ENCODE data around the gene SYPL2.

SYPL2 gene

DNA sequence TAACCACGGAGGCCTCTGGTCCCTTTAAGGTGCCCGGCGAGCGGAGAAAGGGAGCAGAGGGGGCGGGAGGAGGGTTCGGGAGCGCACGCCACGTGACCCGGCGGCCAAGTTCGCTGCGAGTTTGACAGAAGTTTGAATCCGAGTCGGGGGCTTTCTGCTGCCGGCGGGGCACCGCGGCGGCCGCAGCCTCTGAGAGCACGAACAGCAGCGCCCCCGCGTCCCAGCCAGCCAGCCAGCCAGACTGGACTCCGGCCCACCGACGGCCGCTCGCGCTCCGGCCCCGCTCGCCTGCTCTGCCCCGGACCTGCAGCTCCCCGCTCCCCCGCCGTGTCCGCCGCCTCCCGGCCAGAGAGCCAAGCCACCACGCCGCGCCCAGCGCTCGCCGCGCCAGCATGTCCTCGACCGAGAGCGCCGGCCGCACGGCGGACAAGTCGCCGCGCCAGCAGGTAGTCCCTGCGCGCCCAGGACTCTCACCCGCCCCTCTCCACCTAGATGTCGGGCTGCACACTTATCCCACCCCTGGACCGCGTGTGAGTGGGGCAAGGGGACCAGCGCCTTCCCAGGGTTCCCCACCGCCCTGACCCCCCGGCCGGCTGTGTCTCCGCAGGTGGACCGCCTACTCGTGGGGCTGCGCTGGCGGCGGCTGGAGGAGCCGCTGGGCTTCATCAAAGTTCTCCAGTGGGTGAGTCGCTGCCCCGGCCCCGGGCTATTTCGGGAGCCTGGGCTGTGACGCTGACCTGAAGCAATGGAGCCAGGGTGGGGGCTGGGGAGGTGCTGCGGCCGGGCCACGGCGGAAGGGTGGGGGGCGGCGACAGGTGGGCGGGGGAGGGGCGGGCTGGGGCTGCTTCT lies at the start of gene SYPL2:
Gene SYPL2 (plus strand): TSS at position 95 of the 849 bp plus-strand sequence. CDS start 298 bp downstream, at position 393.
- peaks cover 14% of the 10 kb centered on the region for H3K4me1 ChIP-seq (ENCODE audit: control insufficient read depth, insufficient read depth, low read length)
- no peaks in the 10 kb centered on the region for H3K36me3 ChIP-seq (ENCODE audit: control insufficient read depth, insufficient read depth, low read length)
- H3K4me3 ChIP-seq (ENCODE audit: low read depth, low read length), result peak within 1 kb of the TSS; percentile 72
- no peaks in the 10 kb centered on the region for H3K9me3 ChIP-seq (ENCODE audit: control insufficient read depth, insufficient read depth, low read length)
- H3K9ac ChIP-seq (ENCODE audit: low read depth, low read length), result no peak within 1 kb of the TSS
- H3K27me3 ChIP-seq (ENCODE audit: control insufficient read depth, insufficient read depth, low read length), result peaks cover 39% of the 10 kb centered on the region

- Histone ChIP-seq H3K27me3 (ENCODE audit: control insufficient read depth, insufficient read depth, low read length) (no peaks in the 10 kb centered on the region), H3K9ac (ENCODE audit: low read depth, low read length) (no peak overlapping the region), H3K9me3 (ENCODE audit: control insufficient read depth, insufficient read depth, low read length) (no peaks in the 10 kb centered on the region), H3K4me1 (ENCODE audit: control insufficient read depth, insufficient read depth, low read length) (no peaks in the 10 kb centered on the region), H3K36me3 (ENCODE audit: control insufficient read depth, insufficient read depth, low read length) (peaks cover 4% of the 10 kb centered on the region), H3K4me3 (ENCODE audit: low read depth, low read length) (no peak overlapping the region)
Measured at GRCh38 chr1:109423498-109423897, 42.8 kb upstream of the SYPL2 start.

DNA sequence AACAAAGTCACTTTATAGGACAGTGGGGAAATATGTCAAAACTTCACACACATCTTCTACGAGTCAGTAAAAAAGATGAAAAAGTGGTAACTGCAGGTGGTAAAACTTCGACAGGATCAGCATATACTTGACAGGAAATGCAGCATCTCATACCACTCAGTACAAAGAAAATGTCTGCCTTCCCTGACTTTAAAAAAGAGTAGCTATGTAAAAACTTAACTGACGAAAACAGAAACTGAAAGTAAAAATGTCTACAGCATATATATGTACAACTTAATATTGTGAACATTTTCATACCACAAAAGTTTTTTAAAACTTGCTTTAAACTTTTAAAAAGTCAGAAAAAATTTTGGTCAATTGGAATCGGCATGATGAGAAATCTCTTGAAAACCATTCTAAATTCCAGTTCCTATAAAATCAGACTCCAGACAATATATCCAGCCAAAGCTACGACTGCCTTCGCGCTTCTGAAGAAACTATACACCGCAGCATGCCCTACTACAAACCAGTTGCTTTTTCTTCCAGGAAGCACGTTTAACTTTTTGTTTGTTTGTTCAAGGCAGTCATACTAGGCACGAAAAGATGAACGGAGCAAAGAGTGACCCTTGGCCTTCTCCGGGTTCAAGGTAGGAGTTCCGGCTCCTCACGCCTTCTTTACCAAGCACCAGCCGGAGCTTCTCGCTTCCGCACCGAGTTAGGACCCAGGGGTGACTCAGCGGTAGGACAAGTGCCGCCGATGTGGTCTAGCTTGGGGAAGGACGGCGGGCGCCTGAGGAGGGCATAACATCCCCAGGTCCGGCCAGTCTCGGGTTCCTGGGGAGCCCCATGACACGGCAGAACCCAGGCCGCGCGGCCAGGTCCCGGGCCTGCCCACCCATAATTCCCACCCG lies 40.7 kb upstream of the SYPL2 start:
- Histone ChIP-seq H3K4me1 (ENCODE audit: control insufficient read depth, insufficient read depth, low read length) (no peaks in the 10 kb centered on the region), H3K9me3 (ENCODE audit: control insufficient read depth, insufficient read depth, low read length) (no peaks in the 10 kb centered on the region), H3K36me3 (ENCODE audit: control insufficient read depth, insufficient read depth, low read length) (peaks cover 4% of the 10 kb centered on the region)

GRCh38 chr1:109426281-109427170 lies 39.8 kb upstream of the SYPL2 start, which contains the start of gene PSMA5:
TSS of gene PSMA5 (minus strand) at chr1:109426448. CDS start at chr1:109426330, 118 bp downstream.
- H3K4me3 ChIP-seq (ENCODE audit: low read depth, low read length), result peak within 1 kb of the TSS; percentile 68
- no peaks in the 10 kb centered on the region for H3K9me3 ChIP-seq (ENCODE audit: control insufficient read depth, insufficient read depth, low read length)
- H3K36me3 ChIP-seq (ENCODE audit: control insufficient read depth, insufficient read depth, low read length), result no peaks in the 10 kb centered on the region
- H3K27me3 ChIP-seq (ENCODE audit: control insufficient read depth, insufficient read depth, low read length), result no peaks in the 10 kb centered on the region
- H3K4me1 ChIP-seq (ENCODE audit: control insufficient read depth, insufficient read depth, low read length), result no peaks in the 10 kb centered on the region
- H3K9ac ChIP-seq (ENCODE audit: low read depth, low read length), result peak within 1 kb of the TSS; percentile 70

More for the DNA sequence above, 40.7 kb upstream of the SYPL2 start:
- Histone ChIP-seq H3K9ac (ENCODE audit: low read depth, low read length) (peak overlapping the region; percentile 47), H3K4me3 (ENCODE audit: low read depth, low read length) (peak overlapping the region; percentile 68), H3K27me3 (ENCODE audit: control insufficient read depth, insufficient read depth, low read length) (no peaks in the 10 kb centered on the region)

DNA sequence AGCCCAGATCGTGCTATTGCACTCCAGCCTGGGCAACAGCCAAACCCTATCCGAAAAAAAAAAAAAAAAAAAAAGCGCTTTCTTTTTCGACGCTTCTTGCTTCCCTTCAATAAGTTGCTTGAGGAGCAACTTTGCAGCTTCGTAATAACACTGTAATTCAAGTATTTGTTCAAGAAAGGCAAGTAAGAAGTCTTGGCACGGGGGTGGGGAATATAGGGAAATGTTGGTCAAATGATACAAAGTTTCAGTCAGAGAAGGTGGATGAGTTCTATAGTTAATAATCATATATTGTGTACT lies 39.2 kb upstream of the SYPL2 start:
- Histone ChIP-seq H3K36me3 (ENCODE audit: control insufficient read depth, insufficient read depth, low read length) (no peaks in the 10 kb centered on the region), H3K9me3 (ENCODE audit: control insufficient read depth, insufficient read depth, low read length) (no peaks in the 10 kb centered on the region), H3K27me3 (ENCODE audit: control insufficient read depth, insufficient read depth, low read length) (no peaks in the 10 kb centered on the region), H3K4me1 (ENCODE audit: control insufficient read depth, insufficient read depth, low read length) (no peaks in the 10 kb centered on the region), H3K9ac (ENCODE audit: low read depth, low read length) (peak overlapping the region; percentile 70), H3K4me3 (ENCODE audit: low read depth, low read length) (peak overlapping the region; percentile 68)

GRCh38 chr1:109432336-109432735 lies 34.0 kb upstream of the SYPL2 start:
- H3K36me3 ChIP-seq (ENCODE audit: control insufficient read depth, insufficient read depth, low read length), result no peaks in the 10 kb centered on the region
- no peak overlapping the region for H3K9ac ChIP-seq (ENCODE audit: low read depth, low read length)
- no peaks in the 10 kb centered on the region for H3K9me3 ChIP-seq (ENCODE audit: control insufficient read depth, insufficient read depth, low read length)
- H3K4me3 ChIP-seq (ENCODE audit: low read depth, low read length), result no peak overlapping the region
- no peaks in the 10 kb centered on the region for H3K27me3 ChIP-seq (ENCODE audit: control insufficient read depth, insufficient read depth, low read length)
- H3K4me1 ChIP-seq (ENCODE audit: control insufficient read depth, insufficient read depth, low read length), result no peaks in the 10 kb centered on the region

GRCh38 chr1:109433322-109433721 lies 33.0 kb upstream of the SYPL2 start:
- Histone ChIP-seq H3K4me1 (ENCODE audit: control insufficient read depth, insufficient read depth, low read length) (no peaks in the 10 kb centered on the region), H3K9ac (ENCODE audit: low read depth, low read length) (no peak overlapping the region), H3K27me3 (ENCODE audit: control insufficient read depth, insufficient read depth, low read length) (no peaks in the 10 kb centered on the region), H3K4me3 (ENCODE audit: low read depth, low read length) (no peak overlapping the region), H3K36me3 (ENCODE audit: control insufficient read depth, insufficient read depth, low read length) (no peaks in the 10 kb centered on the region), H3K9me3 (ENCODE audit: control insufficient read depth, insufficient read depth, low read length) (no peaks in the 10 kb centered on the region)

DNA sequence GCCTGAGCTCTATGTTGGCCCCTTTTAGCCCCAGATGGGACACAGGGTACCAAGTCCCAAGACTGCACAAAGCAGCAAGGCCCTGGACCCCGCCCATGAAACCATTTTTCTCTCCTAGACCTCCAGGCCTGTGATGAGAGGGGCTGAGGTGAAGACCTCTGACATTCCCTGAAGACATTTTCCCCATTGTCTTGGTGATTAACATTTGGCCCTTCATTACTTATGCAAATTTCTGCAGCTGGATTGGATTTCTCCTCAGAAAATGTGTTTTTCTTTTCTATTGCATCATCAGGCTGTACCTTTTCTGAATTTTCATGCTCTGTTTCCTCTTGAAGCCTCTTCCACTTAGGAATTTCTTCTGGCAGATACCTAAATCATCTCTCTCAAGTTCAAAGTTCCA lies 31.9 kb upstream of the SYPL2 start:
- Histone ChIP-seq H3K9me3 (ENCODE audit: control insufficient read depth, insufficient read depth, low read length) (no peaks in the 10 kb centered on the region), H3K27me3 (ENCODE audit: control insufficient read depth, insufficient read depth, low read length) (no peaks in the 10 kb centered on the region), H3K4me1 (ENCODE audit: control insufficient read depth, insufficient read depth, low read length) (no peaks in the 10 kb centered on the region), H3K4me3 (ENCODE audit: low read depth, low read length) (no peak overlapping the region), H3K36me3 (ENCODE audit: control insufficient read depth, insufficient read depth, low read length) (no peaks in the 10 kb centered on the region), H3K9ac (ENCODE audit: low read depth, low read length) (no peak overlapping the region)

- Histone ChIP-seq H3K27me3 (ENCODE audit: control insufficient read depth, insufficient read depth, low read length) (no peaks in the 10 kb centered on the region), H3K4me1 (ENCODE audit: control insufficient read depth, insufficient read depth, low read length) (no peaks in the 10 kb centered on the region), H3K9ac (ENCODE audit: low read depth, low read length) (no peak overlapping the region)
Measured at GRCh38 chr1:109438798-109439297, 27.5 kb upstream of the SYPL2 start.

DNA sequence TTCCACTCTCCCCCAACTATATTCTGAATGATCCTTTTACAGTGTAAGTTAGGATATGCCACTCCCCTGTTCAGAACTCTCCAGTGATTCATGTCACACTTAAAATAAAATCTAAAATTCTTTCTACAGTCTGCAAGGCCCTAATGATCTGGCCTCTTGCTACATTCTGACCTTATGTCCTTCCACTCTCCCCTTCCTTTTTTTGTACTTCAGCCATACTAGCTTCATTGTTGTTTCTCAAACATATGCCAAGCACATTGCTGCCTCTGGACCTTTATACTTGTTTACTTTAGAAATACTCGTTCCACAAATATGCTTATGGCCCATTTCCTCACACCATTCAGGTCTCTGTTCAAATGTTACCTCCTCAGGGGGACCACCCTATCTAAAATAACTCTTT lies 25.3 kb upstream of the SYPL2 start:
- no peak overlapping the region for H3K4me3 ChIP-seq (ENCODE audit: low read depth, low read length)
- H3K9me3 ChIP-seq (ENCODE audit: control insufficient read depth, insufficient read depth, low read length), result no peaks in the 10 kb centered on the region
- no peaks in the 10 kb centered on the region for H3K36me3 ChIP-seq (ENCODE audit: control insufficient read depth, insufficient read depth, low read length)
- no peaks in the 10 kb centered on the region for H3K27me3 ChIP-seq (ENCODE audit: control insufficient read depth, insufficient read depth, low read length)
- H3K9ac ChIP-seq (ENCODE audit: low read depth, low read length), result no peak overlapping the region
- H3K4me1 ChIP-seq (ENCODE audit: control insufficient read depth, insufficient read depth, low read length), result no peaks in the 10 kb centered on the region

More at GRCh38 chr1:109438798-109439297, 27.5 kb upstream of the SYPL2 start:
- no peak overlapping the region for H3K4me3 ChIP-seq (ENCODE audit: low read depth, low read length)
- H3K9me3 ChIP-seq (ENCODE audit: control insufficient read depth, insufficient read depth, low read length), result no peaks in the 10 kb centered on the region
- H3K36me3 ChIP-seq (ENCODE audit: control insufficient read depth, insufficient read depth, low read length), result no peaks in the 10 kb centered on the region

DNA sequence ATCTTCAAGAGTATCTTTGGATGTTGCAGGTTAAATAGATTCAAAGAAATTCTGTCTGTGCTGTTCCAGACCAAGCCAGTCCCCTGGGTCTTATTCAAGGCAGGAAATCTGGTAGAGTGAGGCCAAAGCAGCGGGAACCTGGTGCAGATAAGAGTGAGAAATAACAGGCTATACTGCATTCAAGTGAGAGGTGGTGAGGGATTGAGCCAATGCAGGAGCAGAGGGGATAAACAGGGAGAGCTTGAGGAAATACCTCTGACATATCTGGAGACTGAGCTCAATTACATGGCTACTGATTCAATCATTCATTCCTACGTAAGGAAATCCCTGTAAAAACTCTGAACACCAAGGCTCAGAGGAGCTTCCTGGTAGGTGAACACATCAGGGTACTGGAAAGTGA lies 22.9 kb upstream of the SYPL2 start:
- no peaks in the 10 kb centered on the region for H3K27me3 ChIP-seq (ENCODE audit: control insufficient read depth, insufficient read depth, low read length)
- no peak overlapping the region for H3K4me3 ChIP-seq (ENCODE audit: low read depth, low read length)
- H3K4me1 ChIP-seq (ENCODE audit: control insufficient read depth, insufficient read depth, low read length), result no peaks in the 10 kb centered on the region
- H3K9me3 ChIP-seq (ENCODE audit: control insufficient read depth, insufficient read depth, low read length), result no peaks in the 10 kb centered on the region
- H3K36me3 ChIP-seq (ENCODE audit: control insufficient read depth, insufficient read depth, low read length), result no peaks in the 10 kb centered on the region
- H3K9ac ChIP-seq (ENCODE audit: low read depth, low read length), result no peak overlapping the region

All from iPS-15b (cell line).